ENCODE measurements around the gene FCER1G. TPM values are rescaled to one million over a fixed set of nuclear protein-coding genes. Genes with fewer than 3 reads are reported as not detected.

Gene FCER1G
- total and polyA plus RNA-seq, 9 of the 15 experiments (the other 6 are each of a cell fraction or from before 2014, with no cell fraction given): 0.15 to 0.69 (median 0.31) TPM; not detected in 2

GRCh38 chr1:161192476-161193465 lies 22.3 kb upstream of the FCER1G start (continued):
- TF ChIP-seq SRSF1 (IDR thresholded peaks at IDR 0.05; ENCODE audit: low read depth, low read length): no peak
- TF ChIP-seq ZBTB34 (CRISPR knock-in tag; IDR thresholded peaks at IDR 0.05): no peak
- TF ChIP-seq NCOA1 (IDR thresholded peaks at IDR 0.05; ENCODE audit: low read depth): no peak
- no peak for TF ChIP-seq ZNF436 (CRISPR knock-in tag; IDR thresholded peaks at IDR 0.05)
- TF ChIP-seq HNRNPH1 (optimal IDR thresholded peaks at IDR 0.05; ENCODE audit: low read depth, low read length): no peak
- TF ChIP-seq XRCC5 (IDR thresholded peaks at IDR 0.05; ENCODE audit: low read depth, low read length): peak; percentile 91
- no peak for TF ChIP-seq ATF7 (IDR thresholded peaks at IDR 0.05)
- no peak for TF ChIP-seq NCOA6 (IDR thresholded peaks at IDR 0.05)
- TF ChIP-seq EP400 (IDR thresholded peaks at IDR 0.05): no peak
- no peak for TF ChIP-seq STAT6 (CRISPR knock-in tag; IDR thresholded peaks at IDR 0.05)
- TF ChIP-seq ZNF239 (CRISPR knock-in tag; IDR thresholded peaks at IDR 0.05): no peak
- TF ChIP-seq ZBTB12 (CRISPR knock-in tag; IDR thresholded peaks at IDR 0.05): no peak
- no peak for TF ChIP-seq ZNF184 (CRISPR knock-in tag; IDR thresholded peaks at IDR 0.05)
- no peak for TF ChIP-seq TEAD2 (tag; IDR thresholded peaks at IDR 0.05)
- no peak for TF ChIP-seq DMBX1 (CRISPR knock-in tag; IDR thresholded peaks at IDR 0.05; ENCODE audit: borderline replicate concordance)
- TF ChIP-seq CBX3 (IDR thresholded peaks at IDR 0.05; ENCODE audit: borderline replicate concordance in 1 of 2, low read length in 2 of 2): no peak
- TF ChIP-seq PCBP1 (IDR thresholded peaks at IDR 0.05; ENCODE audit: low read depth, low read length, poor library complexity, severe bottlenecking): no peak
- no peak for TF ChIP-seq HOMEZ (CRISPR knock-in tag; IDR thresholded peaks at IDR 0.05)
